ENCODE measurements around the gene P3H3.
A peak's percentile ranks its signal among the peaks of the same experiment; 100 is the strongest.
"Not testable (repeated sequence)": the region's sequence is repeated elsewhere in the genome, so short reads cannot be mapped to it uniquely, and the experiment has no call there.

Gene P3H3

DNA sequence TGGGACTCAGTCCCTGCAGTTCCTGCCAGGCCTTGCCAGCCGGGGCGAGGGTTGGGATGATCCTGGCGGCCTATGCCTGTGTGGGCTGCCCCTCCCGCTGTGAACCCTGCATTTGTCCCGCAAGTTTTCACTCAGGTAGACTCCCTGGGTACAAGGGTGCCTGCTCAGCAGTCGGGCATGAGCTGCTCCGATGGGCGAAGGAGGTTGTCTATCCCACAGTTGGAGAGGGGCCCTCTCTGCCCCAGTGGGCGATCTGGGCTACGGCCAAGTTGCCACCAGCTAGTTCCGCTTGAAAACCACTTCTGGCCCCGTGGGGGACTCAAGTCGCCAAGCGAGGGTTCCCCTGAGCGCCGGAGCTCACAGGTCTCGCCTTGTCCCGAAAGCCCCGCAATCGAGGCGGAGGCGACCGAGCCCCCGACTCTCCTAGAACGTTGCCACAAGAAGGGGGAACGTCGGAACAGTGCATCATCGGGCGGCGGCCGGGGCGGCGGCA, 38.8 kb downstream of the P3H3 start:
- DNase-seq (ENCODE audit: low read depth), result no peak

DNA sequence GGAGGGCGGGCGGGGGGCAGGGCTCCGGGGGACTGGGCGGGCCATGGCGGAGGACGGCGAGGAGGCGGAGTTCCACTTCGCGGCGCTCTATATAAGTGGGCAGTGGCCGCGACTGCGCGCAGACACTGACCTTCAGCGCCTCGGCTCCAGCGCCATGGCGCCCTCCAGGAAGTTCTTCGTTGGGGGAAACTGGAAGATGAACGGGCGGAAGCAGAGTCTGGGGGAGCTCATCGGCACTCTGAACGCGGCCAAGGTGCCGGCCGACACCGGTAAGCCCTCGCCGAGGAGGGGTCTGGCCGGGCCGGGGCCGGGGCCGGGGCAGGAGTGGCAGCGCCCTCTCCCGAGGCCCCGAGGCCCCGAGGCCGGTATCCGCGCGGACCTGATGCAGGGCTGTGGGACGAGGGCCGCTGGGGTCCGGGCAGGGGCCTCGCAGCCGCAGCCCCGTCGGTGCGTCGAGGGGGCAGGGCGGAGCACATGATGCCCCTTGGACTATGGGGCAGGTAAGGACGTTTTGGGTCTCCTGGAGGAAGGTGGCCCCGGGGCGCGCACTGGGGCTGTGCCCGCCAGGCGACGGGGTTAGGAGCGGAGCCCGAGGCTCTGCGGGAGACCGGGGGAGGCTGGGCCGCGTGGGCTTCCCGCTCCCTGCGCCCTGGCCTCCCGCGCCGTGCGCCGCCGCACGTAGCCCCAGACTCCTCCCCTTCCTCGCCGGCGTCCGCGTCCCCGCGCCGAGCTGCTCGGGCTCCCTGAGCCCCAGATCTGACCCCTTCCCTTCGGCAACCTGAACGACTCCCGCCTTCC, 39.4 kb downstream of the P3H3 start, which contains the start of gene TPI1:
TSS of gene TPI1 (plus strand) at position 119 of the 798 bp plus-strand sequence. CDS start at position 155, 36 bp downstream.
- DNase-seq (ENCODE audit: low read depth), result peak; percentile 66

- no peak for DNase-seq (ENCODE audit: low read depth)
Measured at GRCh38 chr12:6868211-6869048, 40.2 kb downstream of the P3H3 start.

DNA sequence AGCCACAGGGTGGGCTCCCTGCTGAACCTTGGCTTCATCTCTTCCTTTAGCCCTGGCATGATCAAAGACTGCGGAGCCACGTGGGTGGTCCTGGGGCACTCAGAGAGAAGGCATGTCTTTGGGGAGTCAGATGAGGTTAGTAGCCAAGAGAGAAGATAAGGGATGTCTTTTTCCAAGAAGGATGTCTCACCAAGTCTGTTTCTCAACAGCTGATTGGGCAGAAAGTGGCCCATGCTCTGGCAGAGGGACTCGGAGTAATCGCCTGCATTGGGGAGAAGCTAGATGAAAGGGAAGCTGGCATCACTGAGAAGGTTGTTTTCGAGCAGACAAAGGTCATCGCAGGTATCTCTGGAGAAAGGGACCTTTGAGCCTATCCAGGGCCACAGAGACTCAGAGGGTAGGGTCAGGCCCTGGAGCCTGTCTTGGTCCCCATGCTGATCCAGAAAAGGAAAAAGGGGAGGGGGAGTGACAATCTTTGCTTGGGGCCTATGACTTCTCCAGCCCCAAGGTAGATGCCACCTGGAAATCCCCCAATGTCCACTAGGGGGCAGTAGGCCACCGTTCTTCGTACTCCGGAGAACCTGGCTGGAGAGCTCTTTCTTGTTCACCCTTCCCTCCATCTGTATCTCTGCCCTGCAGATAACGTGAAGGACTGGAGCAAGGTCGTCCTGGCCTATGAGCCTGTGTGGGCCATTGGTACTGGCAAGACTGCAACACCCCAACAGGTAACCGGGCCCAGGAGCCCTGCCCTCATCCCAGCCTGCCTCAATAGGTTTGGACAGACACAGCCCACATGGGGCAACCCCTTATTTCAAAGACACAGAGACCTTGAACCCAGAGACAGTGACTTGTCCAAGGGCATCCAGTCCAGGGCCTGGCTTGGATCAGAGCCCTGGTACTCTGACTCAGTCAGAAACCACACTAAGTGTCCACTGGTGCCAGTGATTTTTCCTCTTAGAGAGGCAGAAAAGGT, 41.1 kb downstream of the P3H3 start:
- peak; percentile 67 for DNase-seq (ENCODE audit: low read depth)

DNA sequence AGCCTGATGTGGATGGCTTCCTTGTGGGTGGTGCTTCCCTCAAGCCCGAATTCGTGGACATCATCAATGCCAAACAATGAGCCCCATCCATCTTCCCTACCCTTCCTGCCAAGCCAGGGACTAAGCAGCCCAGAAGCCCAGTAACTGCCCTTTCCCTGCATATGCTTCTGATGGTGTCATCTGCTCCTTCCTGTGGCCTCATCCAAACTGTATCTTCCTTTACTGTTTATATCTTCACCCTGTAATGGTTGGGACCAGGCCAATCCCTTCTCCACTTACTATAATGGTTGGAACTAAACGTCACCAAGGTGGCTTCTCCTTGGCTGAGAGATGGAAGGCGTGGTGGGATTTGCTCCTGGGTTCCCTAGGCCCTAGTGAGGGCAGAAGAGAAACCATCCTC, 42.1 kb downstream of the P3H3 start:
- not testable (repeated sequence) for DNase-seq (ENCODE audit: low read depth)

GRCh38 chr12:6871052-6871957, 43.1 kb downstream of the P3H3 start:
- DNase-seq (ENCODE audit: low read depth), result no peak

- peak; percentile 70 for DNase-seq (ENCODE audit: low read depth)
Measured at GRCh38 chr12:6872073-6873048, 44.2 kb downstream of the P3H3 start.

DNA sequence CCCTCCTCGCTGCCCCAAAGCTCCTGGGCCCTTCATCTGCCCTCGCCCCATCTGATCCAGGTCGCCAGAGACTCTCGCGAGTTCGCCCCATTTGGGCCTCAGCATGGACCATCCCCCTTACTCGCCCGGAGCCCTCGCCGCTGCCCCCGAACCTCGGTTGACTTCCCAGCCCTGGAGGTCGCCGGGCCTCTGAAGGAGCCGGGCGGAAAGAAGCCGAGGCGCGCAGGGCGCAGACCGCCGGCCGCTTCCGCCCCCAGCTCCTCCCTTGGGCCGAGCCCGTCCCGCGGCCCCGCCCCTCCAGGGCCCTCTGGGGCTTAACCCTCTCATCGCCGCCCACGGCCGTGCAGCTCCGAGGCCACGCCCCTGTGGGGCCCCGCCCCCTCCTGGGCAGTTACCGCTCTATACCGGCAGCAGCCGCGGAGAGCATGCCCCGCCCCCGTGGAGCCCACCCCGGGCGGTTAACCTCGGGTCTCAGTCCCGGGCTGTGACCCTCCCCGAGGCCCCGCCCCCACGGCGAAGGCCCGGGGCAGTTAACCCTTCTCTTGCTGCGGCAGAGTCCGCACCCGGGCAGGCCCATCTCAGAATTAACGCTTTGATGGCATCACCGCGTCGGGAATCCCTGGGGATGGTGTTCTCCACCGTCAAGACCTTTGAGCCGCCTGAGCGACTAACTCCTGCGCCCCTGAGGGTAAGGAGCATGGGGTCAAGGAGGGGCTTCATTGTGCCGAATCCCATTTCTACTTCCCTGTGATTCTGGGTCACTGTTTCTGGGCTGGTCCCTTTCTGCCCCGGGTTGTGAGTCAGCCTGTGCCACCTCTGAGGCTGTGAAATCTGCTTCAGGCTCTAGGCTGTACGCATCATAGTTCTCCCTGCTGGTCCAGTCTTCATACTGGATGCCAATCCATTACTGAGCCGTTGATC, 45.1 kb downstream of the P3H3 start, which contains the start of gene SPSB2:
TSS of gene SPSB2 (minus strand) at position 210 of the 921 bp plus-strand sequence. CDS start 402 bp downstream, outside the sequence.
- peak; percentile 99 for DNase-seq (ENCODE audit: low read depth)

DNA sequence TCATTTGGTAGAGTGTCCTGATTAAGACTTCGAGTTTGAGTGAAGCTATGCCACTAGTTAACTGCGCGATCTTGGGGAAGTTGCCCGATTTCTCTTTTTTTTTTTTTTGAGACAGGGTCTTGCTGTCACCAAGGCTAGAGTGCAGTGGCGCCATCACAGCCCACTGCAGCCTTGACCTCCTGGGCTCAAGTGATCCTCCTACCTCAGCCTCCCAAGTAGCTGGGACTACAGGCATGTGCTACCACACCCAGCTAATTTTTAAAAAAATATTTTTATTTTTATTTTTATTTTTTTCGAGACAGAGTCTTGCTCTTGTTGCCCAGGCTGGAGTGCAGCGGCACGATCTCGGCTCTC, 45.8 kb downstream of the P3H3 start:
- not testable (repeated sequence) for DNase-seq (ENCODE audit: low read depth)

- DNase-seq (ENCODE audit: low read depth), result not testable (repeated sequence)
Measured at GRCh38 chr12:6879824-6880223, 51.6 kb downstream of the P3H3 start.

DNA sequence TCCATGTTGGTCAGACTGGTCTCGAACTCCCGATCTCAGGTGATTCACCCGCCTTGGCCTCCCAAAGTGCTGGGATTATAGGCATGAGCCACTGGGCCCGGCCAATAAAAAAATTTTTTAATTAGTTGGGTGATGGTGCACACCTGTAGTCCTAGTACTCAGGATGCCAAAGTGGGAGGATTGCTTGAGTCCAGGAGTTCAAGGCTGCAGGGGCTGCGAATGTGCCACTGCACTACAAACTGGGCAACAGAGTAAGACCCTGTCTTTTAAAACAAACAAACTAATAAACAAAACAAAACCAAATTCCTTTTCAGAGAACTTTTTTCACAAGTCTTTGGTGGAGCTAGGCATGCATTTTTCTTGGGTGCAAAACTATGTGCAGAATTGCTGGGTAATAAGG, 55.0 kb downstream of the P3H3 start:
- DNase-seq (ENCODE audit: low read depth), result no peak

DNA sequence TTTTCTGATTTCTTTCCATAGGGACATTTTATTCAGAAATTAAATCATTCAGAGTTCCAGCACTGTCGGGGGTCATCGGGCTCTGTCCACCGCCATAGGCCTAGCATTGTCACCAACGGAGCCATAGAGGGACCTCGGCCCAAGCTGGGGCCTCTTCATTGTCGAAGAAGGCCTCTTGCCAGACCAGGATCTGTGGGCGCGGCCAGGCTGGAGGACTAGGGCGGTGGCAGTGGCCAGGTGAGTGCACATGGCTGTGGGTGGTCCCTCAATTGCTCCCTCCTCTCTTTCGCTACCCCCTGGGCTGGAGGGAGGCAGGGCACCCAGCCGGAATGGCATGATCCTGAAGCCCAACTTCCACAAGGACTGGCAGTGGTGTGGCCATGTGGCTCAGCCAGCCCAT, 55.5 kb downstream of the P3H3 start:
- no peak for DNase-seq (ENCODE audit: low read depth)

DNA sequence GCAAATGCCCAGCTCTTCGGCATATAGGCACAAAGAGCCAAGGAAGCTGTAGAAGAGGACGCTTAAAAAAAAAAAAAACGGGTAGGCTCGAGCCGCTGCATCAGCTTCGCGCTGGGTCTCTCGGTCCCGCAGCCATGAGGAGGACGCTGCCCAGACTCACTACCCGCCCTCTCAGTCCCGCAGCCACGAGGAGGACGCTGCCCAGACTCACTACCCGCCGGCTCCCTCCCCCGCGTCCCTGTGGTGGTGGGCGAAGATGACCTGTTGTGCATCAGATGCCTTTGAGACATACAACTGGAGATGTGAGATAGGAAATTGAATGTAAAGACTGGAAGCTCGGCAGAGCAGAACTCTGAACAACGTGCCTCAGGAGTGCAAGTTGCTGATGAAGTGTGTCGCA, 56.3 kb downstream of the P3H3 start:
- DNase-seq (ENCODE audit: low read depth), result no peak

DNA sequence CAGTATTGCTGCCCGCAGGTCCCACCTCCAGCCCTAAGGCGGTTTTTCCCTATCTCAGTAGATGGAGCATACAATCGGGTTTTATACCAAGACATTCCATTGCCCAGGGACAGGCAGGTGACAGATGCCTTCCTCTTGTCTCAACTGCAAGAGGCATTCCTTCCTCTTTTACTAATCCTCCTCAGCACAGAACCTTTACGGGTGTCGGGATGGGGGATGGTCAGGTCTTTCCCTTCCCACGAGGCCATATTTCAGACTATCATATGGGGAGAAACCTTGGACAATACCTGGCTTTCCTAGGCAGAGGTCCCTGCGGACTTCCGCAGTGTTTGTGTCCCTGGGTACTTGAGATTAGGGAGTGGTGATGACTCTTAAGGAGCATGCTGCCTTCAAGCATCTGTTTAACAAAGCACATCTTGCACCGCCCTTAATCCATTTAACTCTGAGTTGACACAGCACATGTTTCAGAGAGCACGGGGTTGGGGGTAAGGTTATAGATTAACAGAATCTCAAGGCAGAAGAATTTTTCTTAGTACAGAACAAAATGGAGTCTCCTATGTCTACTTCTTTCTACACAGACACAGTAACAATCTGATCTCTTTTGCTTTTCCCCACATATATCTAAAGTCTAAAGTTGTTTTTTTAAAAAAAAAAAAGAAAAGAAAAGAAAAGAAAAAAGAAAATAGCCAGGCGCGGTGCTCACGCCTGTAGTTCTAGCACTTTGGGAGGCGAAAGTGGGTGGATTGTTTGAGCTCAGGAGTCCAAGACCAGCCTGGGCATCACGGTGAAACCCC, 58.2 kb downstream of the P3H3 start:
- not testable (repeated sequence) for DNase-seq (ENCODE audit: low read depth)

DNA sequence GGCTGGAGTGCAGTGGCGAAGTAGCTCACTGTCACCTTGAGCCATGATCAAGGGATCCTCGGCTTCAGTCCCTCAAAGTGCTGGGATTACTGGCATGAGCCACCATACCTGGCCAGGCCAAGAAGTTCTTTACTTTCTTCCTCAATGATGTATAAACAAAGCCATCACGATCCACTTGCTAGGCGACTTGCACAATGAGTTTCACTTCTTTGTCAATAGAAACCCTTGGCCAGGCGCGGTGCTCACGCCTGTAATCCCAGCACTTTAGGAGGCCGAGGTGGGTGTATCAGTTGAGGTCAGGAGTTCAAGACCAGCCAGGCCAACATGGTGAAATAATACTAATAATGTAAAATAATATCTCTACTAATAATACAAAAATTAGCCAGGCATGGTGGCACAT, 59.3 kb downstream of the P3H3 start:
- DNase-seq (ENCODE audit: low read depth), result no peak

GRCh38 chr12:6888360-6888759, 60.2 kb downstream of the P3H3 start:
- DNase-seq (ENCODE audit: low read depth), result no peak

DNA sequence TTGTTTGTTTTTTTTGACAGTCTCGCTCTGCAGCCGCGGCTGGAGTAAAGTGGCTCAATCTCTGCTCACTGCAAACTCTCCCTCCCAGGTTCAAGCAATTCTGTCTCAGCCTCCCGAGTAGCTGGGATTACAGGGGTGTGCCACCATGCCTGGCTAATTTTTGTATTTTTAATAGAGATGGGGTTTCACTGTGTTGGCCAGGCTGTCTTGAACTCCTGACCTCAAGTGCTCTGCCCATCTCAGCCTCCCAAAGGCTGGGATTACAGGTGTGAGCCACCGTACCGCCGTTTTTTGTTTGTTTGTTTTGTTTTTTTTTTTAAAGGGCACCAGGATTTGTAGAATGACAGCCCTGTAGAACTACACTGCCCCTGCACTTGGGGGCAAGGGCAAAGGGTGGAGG, 60.6 kb downstream of the P3H3 start:
- not testable (repeated sequence) for DNase-seq (ENCODE audit: low read depth)

Measured in stimulated activated CD8-positive, alpha-beta memory T cell treated with anti-CD3 and anti-CD28 coated beads, Interleukin-15, amount 100 ng/mL, for 24 hours (primary cell).